DND-41 (cell line): ENCODE data around the gene PGPEP1.

ENCODE experiments used
- ATAC-seq: fragments of 200-7000 bp; cut with Tn5 transposase; 3 replicates; pipeline ENCODE4 v1.9.1; 2021; ENCODE audit warnings: low read depth; ENCODE audit not compliant: insufficient read depth
- DNase-seq: peaks from one replicate; pipeline ENCODE4 v3.0.0-alpha.2; 2020
- H2AFZ ChIP-seq: 2 replicates; pipeline ENCODE4 v1.6.0; 2012; ENCODE audit warnings: low read depth, low read length
- H3K27ac ChIP-seq: 2 replicates; pipeline ENCODE4 v1.5.1; 2012; ENCODE audit warnings: low read length, inconsistent platforms
- H3K27me3 ChIP-seq: fragments of 200-600 bp; sonication (generic); 2 replicates; pipeline ENCODE4 v1.6.0; 2012; ENCODE audit warnings: low read length, mild to moderate bottlenecking, inconsistent platforms; ENCODE audit not compliant: insufficient read depth, poor library complexity
- H3K36me3 ChIP-seq: 2 replicates; pipeline ENCODE4 v1.5.1; 2012; ENCODE audit warnings: low read length, inconsistent platforms; ENCODE audit not compliant: insufficient read depth
- H3K4me1 ChIP-seq: 2 replicates; pipeline ENCODE4 v1.5.1; 2012; ENCODE audit warnings: mild to moderate bottlenecking, low read length; ENCODE audit not compliant: insufficient read depth
- H3K4me2 ChIP-seq: 2 replicates; pipeline ENCODE4 v1.6.0; 2012; ENCODE audit warnings: mild to moderate bottlenecking, moderate library complexity, low read length, inconsistent platforms; ENCODE audit not compliant: insufficient read depth
- H3K4me3 ChIP-seq, 2 experiments: fragments of 200-600 bp in 1 of 2; shearing (Covaris generic) in 1 of 2; 2 replicates each; pipeline ENCODE4 v1.5.1; 2012 to 2016; ENCODE audit warnings: inconsistent platforms in 2 of 2, low read length in 2 of 2, mild to moderate bottlenecking in 2 of 2, low read depth in 1 of 2, moderate library complexity in 1 of 2
- H3K79me2 ChIP-seq: 2 replicates; pipeline ENCODE4 v1.6.0; 2012; ENCODE audit warnings: low read length, inconsistent platforms; ENCODE audit not compliant: insufficient read depth
- H3K9ac ChIP-seq: 2 replicates; pipeline ENCODE4 v1.6.0; 2012; ENCODE audit warnings: low read depth, mild to moderate bottlenecking, inconsistent platforms, low read length, moderate library complexity
- H3K9me3 ChIP-seq: 2 replicates; pipeline ENCODE4 v1.5.1; 2012; ENCODE audit warnings: low read length, moderate library complexity, mild to moderate bottlenecking, inconsistent platforms; ENCODE audit not compliant: insufficient read depth, severe bottlenecking
- H4K20me1 ChIP-seq: 2 replicates; pipeline ENCODE4 v1.6.0; 2012; ENCODE audit warnings: low read length; ENCODE audit not compliant: insufficient read depth
- EZH2 ChIP-seq: IDR thresholded peaks from 3 replicates; pipeline ENCODE4 v1.6.1; 2012; ENCODE audit warnings: borderline replicate concordance, low read depth, mild to moderate bottlenecking, moderate library complexity, low read length, inconsistent platforms; ENCODE audit not compliant: severe bottlenecking
- TF ChIP-seq, protein P1 (sequence below): IDR thresholded peaks from 2 replicates; pipeline ENCODE4 v1.5.1; 2012; ENCODE audit warnings: borderline replicate concordance, low read length, moderate library complexity, mild to moderate bottlenecking; ENCODE audit not compliant: poor library complexity, severe bottlenecking; ENCODE audit errors: extremely low read depth

The PGPEP1 gene

DNA sequence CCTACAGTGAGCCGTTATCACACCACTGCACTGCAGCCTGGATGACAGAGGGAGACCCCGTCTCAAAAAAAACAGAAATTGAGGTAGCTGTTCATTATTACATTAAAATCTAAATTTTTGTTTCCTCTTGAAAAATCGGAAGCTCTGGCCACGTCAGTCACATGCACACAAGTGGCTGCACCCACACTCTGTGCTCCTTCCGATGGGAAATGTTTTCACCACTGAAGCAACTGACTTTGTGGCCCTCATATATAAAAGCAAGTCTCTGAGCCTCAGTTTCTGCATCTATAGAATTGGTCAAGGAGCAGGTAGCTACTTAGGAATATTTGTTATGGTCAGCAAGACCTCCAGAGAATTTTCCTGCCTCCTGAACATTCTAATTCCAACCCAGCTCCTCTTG lies 52.5 kb downstream of the PGPEP1 start:
- H3K4me2 ChIP-seq = no peak overlapping the region
- DNase-seq (no peak), ATAC-seq (no peak)
- no peak overlapping the region for H3K27ac ChIP-seq
- H3K36me3 ChIP-seq = no peaks in the 10 kb centered on the region
- H3K4me1 ChIP-seq = peaks cover 14% of the 10 kb centered on the region
- no peak overlapping the region for H3K4me3 ChIP-seq
- H4K20me1 ChIP-seq = no peaks in the 10 kb centered on the region
- H3K9me3 ChIP-seq = no peaks in the 10 kb centered on the region
- no peaks in the 10 kb centered on the region for H3K79me2 ChIP-seq
- TF ChIP-seq, protein P1, sequence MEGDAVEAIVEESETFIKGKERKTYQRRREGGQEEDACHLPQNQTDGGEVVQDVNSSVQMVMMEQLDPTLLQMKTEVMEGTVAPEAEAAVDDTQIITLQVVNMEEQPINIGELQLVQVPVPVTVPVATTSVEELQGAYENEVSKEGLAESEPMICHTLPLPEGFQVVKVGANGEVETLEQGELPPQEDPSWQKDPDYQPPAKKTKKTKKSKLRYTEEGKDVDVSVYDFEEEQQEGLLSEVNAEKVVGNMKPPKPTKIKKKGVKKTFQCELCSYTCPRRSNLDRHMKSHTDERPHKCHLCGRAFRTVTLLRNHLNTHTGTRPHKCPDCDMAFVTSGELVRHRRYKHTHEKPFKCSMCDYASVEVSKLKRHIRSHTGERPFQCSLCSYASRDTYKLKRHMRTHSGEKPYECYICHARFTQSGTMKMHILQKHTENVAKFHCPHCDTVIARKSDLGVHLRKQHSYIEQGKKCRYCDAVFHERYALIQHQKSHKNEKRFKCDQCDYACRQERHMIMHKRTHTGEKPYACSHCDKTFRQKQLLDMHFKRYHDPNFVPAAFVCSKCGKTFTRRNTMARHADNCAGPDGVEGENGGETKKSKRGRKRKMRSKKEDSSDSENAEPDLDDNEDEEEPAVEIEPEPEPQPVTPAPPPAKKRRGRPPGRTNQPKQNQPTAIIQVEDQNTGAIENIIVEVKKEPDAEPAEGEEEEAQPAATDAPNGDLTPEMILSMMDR = no peak
- no peak for TF ChIP-seq EZH2
- no peak overlapping the region for H2AFZ ChIP-seq
- no peak overlapping the region for H3K9ac ChIP-seq
- peaks cover 9% of the 10 kb centered on the region for H3K27me3 ChIP-seq

DNA sequence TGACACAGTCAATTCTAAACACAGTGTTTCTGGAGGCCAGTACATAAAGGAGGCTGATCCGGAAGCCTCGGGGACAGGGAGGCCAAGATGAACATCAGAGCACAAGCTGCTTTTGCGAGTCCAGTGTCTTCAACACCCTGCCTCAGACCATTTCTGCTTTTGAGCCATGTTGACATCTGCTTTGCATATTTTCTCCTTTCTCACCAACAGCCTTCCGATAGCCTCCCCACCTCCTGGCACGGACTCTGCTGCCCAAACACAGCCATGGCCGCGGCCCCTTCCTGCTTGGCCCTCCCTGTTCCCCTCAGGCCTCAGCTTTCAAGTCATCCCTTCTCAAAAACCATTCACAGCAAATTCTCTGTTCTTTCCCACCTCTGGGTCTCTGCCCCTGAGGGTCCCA lies 53.4 kb downstream of the PGPEP1 start:
- Histone ChIP-seq H3K4me3 (no peak overlapping the region), H2AFZ (no peak overlapping the region), H3K27me3 (peaks cover 2% of the 10 kb centered on the region), H3K9me3 (no peaks in the 10 kb centered on the region), H3K79me2 (no peaks in the 10 kb centered on the region), H3K36me3 (no peaks in the 10 kb centered on the region), H3K27ac (no peak overlapping the region), H3K4me1 (peaks cover 5% of the 10 kb centered on the region), H3K4me2 (no peak overlapping the region), H4K20me1 (no peaks in the 10 kb centered on the region), H3K9ac (no peak overlapping the region)
- TF ChIP-seq, protein P1 = no peak
- no peak for TF ChIP-seq EZH2
- ATAC-seq = no peak
- DNase-seq = no peak

DNA sequence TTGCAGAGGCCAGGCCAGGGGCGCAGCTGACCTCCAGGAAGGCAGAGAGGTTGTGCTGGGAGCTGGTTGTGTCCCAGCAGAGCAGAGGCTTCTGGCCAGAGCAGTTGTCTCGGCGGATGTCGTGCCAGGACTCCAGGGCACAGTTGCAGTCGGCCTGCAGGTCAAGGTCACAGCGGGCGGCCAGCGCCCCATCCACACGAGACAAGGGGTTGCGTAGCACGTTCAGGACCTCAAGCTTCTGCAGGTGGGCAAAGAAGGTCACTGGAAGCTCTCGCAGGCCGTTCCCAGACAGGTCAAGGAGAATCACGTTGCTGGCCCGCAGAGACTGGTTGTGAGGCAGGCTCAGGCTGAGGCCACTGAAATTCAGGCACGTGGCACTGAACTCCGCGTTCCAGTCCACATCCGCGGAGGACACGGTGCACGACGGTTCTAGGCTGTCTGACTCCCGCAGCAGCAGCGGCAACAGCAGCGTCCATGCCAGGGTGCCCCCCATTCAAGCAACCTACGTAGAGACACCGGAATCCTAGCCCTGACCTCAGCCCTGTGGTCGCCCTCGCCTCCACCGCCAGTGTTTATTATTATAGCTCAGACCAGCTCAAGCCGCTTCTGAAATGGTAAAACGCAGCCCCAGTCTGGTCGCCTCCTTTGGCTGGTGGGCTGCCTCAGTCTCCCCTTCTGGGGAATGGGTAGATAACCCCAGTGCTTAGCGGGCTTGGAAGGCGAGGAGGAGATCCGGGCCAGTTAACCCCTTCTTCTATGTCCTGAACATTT lies 56.3 kb downstream of the PGPEP1 start:
- Histone ChIP-seq H3K27ac (no peak overlapping the region), H3K4me3 (no peak overlapping the region), H4K20me1 (no peaks in the 10 kb centered on the region), H3K4me1 (no peaks in the 10 kb centered on the region), H2AFZ (no peak overlapping the region), H3K9me3 (no peaks in the 10 kb centered on the region), H3K9ac (no peak overlapping the region), H3K79me2 (no peaks in the 10 kb centered on the region), H3K4me2 (no peak overlapping the region), H3K27me3 (no peaks in the 10 kb centered on the region), H3K36me3 (no peaks in the 10 kb centered on the region)
- DNase-seq (no peak), ATAC-seq (no peak)
- TF ChIP-seq EZH2 = no peak
- TF ChIP-seq, protein P1 = no peak
